Measurements from ENCODE around the gene IFNA10. TPM values are rescaled to one million over a fixed set of nuclear protein-coding genes. Genes with fewer than 3 reads are reported as not detected.

IFNA10 gene
- total and polyA plus RNA-seq, 10 of the 15 experiments (the other 5 are each of a cell fraction or from before 2014, with no cell fraction given) = not detected

GRCh38 chr9:21234153-21234687, 27.3 kb upstream of the IFNA10 start:
- WGBS (ENCODE audit: insufficient coverage, insufficient replicate concordance, low lambda C conversion rate, missing lambda C conversion rate) = 47% methylated on average over 4 of the region's 4 CpGs
- in situ Hi-C loops (cut with MboI) = loop anchor here (10.0 kb wide), 1 partner anchor 561 kb away; no protein-coding TSS in a partner anchor
- FAIRE-seq = no peak
- no peak for TF ChIP-seq CUX1 (IDR thresholded peaks at IDR 0.05; ENCODE audit: insufficient replicate concordance, low read depth, low read length)
- TF ChIP-seq PML (IDR thresholded peaks at IDR 0.05; ENCODE audit: low read length) = no peak
- TF ChIP-seq BRCA1 (IDR thresholded peaks at IDR 0.05; ENCODE audit: low read depth, low read length) = no peak
- TF ChIP-seq ZNF687 (IDR thresholded peaks at IDR 0.05) = no peak
- no peak for TF ChIP-seq CBFB (IDR thresholded peaks at IDR 0.05; ENCODE audit: low read depth)
- no peak for TF ChIP-seq ESRRA (IDR thresholded peaks at IDR 0.05; ENCODE audit: low read length)
- no peak for TF ChIP-seq RFX5 (IDR thresholded peaks at IDR 0.05; ENCODE audit: low read depth, low read length)
- no peak for TF ChIP-seq E2F4 (IDR thresholded peaks at IDR 0.05; ENCODE audit: low read depth, low read length)
- no peak for TF ChIP-seq TARDBP (IDR thresholded peaks at IDR 0.05; ENCODE audit: borderline replicate concordance)
- no peak for TF ChIP-seq NFYB (IDR thresholded peaks at IDR 0.05; ENCODE audit: insufficient read depth, low read depth, low read length)
- no peak for TF ChIP-seq IRF4 (IDR thresholded peaks at IDR 0.05; ENCODE audit: low read depth, low read length)
- TF ChIP-seq PBX3 (IDR thresholded peaks at IDR 0.05; ENCODE audit: insufficient replicate concordance, low read depth, low read length) = no peak
- TF ChIP-seq JUNB (IDR thresholded peaks at IDR 0.05) = no peak

More at GRCh38 chr9:21234153-21234687, 27.3 kb upstream of the IFNA10 start:
- H3K79me2 ChIP-seq (ENCODE audit: control insufficient read depth, insufficient read depth, low read length) = no peaks in the 10 kb centered on the region
- H3K4me3 ChIP-seq = no peak overlapping the region
- no peaks in the 10 kb centered on the region for H4K20me1 ChIP-seq (ENCODE audit: control insufficient read depth, insufficient read depth)
- ATAC-seq (no peak), DNase-seq (ENCODE audit: low read depth, low spot score) (no peak)
- no TSS peak for BruUV-seq (replicated peaks)
- SMC1A ChIA-PET (ENCODE audit: uncharacterized antibody, unreplicated experiment) = interaction anchor here (2.2 kb wide), 1 partner anchor 16 kb away, joined by 5 read pairs; no protein-coding TSS in a partner anchor
- H3K36me3 ChIP-seq (ENCODE audit: control insufficient read depth in 2 of 2, insufficient read depth in 2 of 2, low read length in 1 of 2) = no peaks in the 10 kb centered on the region
- no peak overlapping the region for H3K27ac ChIP-seq (ENCODE audit: control insufficient read depth, insufficient read depth)
- POLR2A ChIA-PET = no interaction called here
- no peaks in the 10 kb centered on the region for H3K4me1 ChIP-seq (ENCODE audit: control insufficient read depth, insufficient read depth, low read length)
- H2AFZ ChIP-seq (ENCODE audit: control insufficient read depth, low read depth, low read length) = no peak overlapping the region
- intact Hi-C loops (cut with micrococcal nuclease; ENCODE audit: unreplicated experiment) = loop anchor here (10.0 kb wide), 1 partner anchor 471 kb away; no protein-coding TSS in a partner anchor
- H3K27me3 ChIP-seq (replicated peaks in 1 of 2; ENCODE audit: control insufficient read depth in 2 of 2, insufficient read depth in 2 of 2, low read length in 1 of 2) = no peaks in the 10 kb centered on the region
- RAD21 ChIA-PET (ENCODE audit: unreplicated experiment) = interaction anchor here (2.3 kb wide), 1 partner anchor 85 kb away, joined by 6 read pairs; no protein-coding TSS in a partner anchor
- no peaks in the 10 kb centered on the region for H3K9me3 ChIP-seq (replicated peaks; ENCODE audit: control insufficient read depth, insufficient read depth, low read length)
- H3K4me2 ChIP-seq (ENCODE audit: control insufficient read depth, insufficient read depth) = no peak overlapping the region
- CTCF ChIA-PET = interaction anchor here (1.1 to 4.4 kb wide), 7 partner anchors 16 to 232 kb away, joined by 3 to 18 read pairs (median 9); no protein-coding TSS in a partner anchor
- no peak overlapping the region for H3K9ac ChIP-seq (ENCODE audit: control insufficient read depth, insufficient read depth, low read length)

Measured in GM12878 (cell line).